Measurements from ENCODE around the gene HTR2B.
"Not testable (repeated sequence)": the region's sequence is repeated elsewhere in the genome, so short reads cannot be mapped to it uniquely, and the experiment has no call there.

The HTR2B gene

GRCh38 chr2:231133365-231134099 lies 8.7 kb upstream of the HTR2B start:
- no peak for DNase-seq

- DNase-seq: no peak
Observed at GRCh38 chr2:231132129-231132528, 7.3 kb upstream of the HTR2B start.

- no peak for DNase-seq
Observed at GRCh38 chr2:231130336-231131056, 5.7 kb upstream of the HTR2B start.

- no peak for DNase-seq
Observed at GRCh38 chr2:231129216-231129615, 4.4 kb upstream of the HTR2B start.

- no peak for DNase-seq
Observed at GRCh38 chr2:231128541-231128940, 3.7 kb upstream of the HTR2B start.

- no peak for DNase-seq
Observed at GRCh38 chr2:231127936-231128335, 3.1 kb upstream of the HTR2B start.

- DNase-seq: no peak
Observed at GRCh38 chr2:231127480-231127879, 2.6 kb upstream of the HTR2B start.

- no peak for DNase-seq
Observed at GRCh38 chr2:231126123-231126522, 1.3 kb upstream of the HTR2B start.

GRCh38 chr2:231123362-231123898 lies 1.4 kb downstream of the HTR2B start:
- peak; percentile 83 for DNase-seq

GRCh38 chr2:231118614-231118942 lies 6.3 kb downstream of the HTR2B start:
- DNase-seq: no peak

GRCh38 chr2:231117922-231118613 lies 6.8 kb downstream of the HTR2B start:
- DNase-seq: peak; percentile 52

- DNase-seq: no peak
Observed at GRCh38 chr2:231117148-231117547, 7.7 kb downstream of the HTR2B start.

GRCh38 chr2:231115651-231116050 lies 9.2 kb downstream of the HTR2B start:
- DNase-seq: no peak

- no peak for DNase-seq
Observed at GRCh38 chr2:231113489-231113888, 11.4 kb downstream of the HTR2B start.

- no peak for DNase-seq
Observed at GRCh38 chr2:231111987-231112386, 12.9 kb downstream of the HTR2B start.

- no peak for DNase-seq
Observed at GRCh38 chr2:231110551-231110950, 14.3 kb downstream of the HTR2B start.

GRCh38 chr2:231104115-231104713 lies 20.6 kb downstream of the HTR2B start:
- peak; percentile 79 for DNase-seq

- DNase-seq: no peak
Observed at GRCh38 chr2:231102772-231103171, 22.1 kb downstream of the HTR2B start.

- no peak for DNase-seq
Observed at GRCh38 chr2:231100990-231101389, 23.9 kb downstream of the HTR2B start.

- not testable (repeated sequence) for DNase-seq
Observed at GRCh38 chr2:231100321-231100720, 24.5 kb downstream of the HTR2B start.

- DNase-seq: no peak
Observed at GRCh38 chr2:231099918-231100317, 24.9 kb downstream of the HTR2B start.

GRCh38 chr2:231094736-231095346 lies 30.0 kb downstream of the HTR2B start:
- no peak for DNase-seq

GRCh38 chr2:231093933-231094332 lies 30.9 kb downstream of the HTR2B start:
- DNase-seq: no peak
